Measurements from ENCODE around the gene RIPOR2. TPM values are rescaled to one million over a fixed set of nuclear protein-coding genes. Genes with fewer than 3 reads are reported as not detected.

RIPOR2 gene
- total and polyA plus RNA-seq, 2 donors (not counting 3 experiments of a cell fraction or from before 2014, with no cell fraction given), result 0.10 TPM; not detected in 1

DNA sequence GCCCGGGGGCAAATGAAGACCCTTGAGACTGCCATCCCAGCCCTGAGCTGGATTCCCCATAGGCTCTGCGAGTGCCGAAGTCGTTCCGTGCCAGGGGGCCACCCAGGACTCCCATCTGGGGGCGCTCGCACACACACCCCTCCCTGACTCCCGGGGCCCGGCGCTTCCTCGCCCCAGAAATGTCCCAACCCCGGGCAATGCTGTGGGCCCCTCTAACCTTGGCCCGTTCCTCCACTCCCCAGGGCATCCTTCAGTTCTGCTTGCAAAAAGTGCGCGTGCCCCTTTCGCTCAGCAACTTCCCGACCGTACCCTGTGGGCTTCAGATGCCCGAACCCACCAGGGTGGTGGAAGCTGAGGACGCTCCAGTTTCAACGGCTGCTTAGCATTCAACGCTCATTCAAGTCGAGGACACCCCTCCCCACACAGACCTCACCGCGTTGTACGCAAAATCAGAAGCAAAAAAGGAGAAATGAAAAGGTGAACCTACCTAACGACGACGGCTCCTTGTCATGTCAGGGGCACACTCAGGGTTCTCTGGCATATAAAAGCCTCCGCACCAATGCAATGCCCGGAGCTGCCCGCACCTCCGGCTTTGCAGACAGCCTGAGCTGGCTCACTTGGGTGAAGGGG, 25.3 kb downstream of the RIPOR2 start:
- no TSS peak for BruUV-seq (replicated peaks)
- peak; percentile 15 for DNase-seq (ENCODE audit: low read depth, low spot score)
- no peaks in the 10 kb centered on the region for H4K20me1 ChIP-seq (replicated peaks; ENCODE audit: control insufficient read depth, extremely low read depth, insufficient read depth, low read length)

More for the DNA sequence above, 25.3 kb downstream of the RIPOR2 start:
- Histone ChIP-seq H3K4me3 (replicated peaks in 1 of 3; ENCODE audit: insufficient read depth in 1 of 3, low read depth in 1 of 3, low read length in 3 of 3) (peak overlapping the region in 2 of 3 experiments; percentile 26 to 37), H2AFZ (ENCODE audit: low read depth, low read length) (peak overlapping the region; percentile 60), H3K79me2 (ENCODE audit: control insufficient read depth, insufficient read depth, low read length) (no peaks in the 10 kb centered on the region), H3K27ac (ENCODE audit: insufficient read depth, low read depth, low read length) (no peak overlapping the region), H3K27me3 (ENCODE audit: control insufficient read depth in 2 of 2, insufficient read depth in 2 of 2, low read length in 2 of 2) (peaks cover 49 to 50% of the 10 kb centered on the region in 2 experiments), H3K9me3 (replicated peaks; ENCODE audit: control insufficient read depth, insufficient read depth, low read length) (no peaks in the 10 kb centered on the region), H3K9me1 (replicated peaks; ENCODE audit: control insufficient read depth, extremely low read depth, insufficient read depth, low read length) (no peaks in the 10 kb centered on the region), H3K9ac (replicated peaks; ENCODE audit: extremely low read depth, insufficient read depth, low read length) (no peak overlapping the region), H3K36me3 (ENCODE audit: control insufficient read depth in 2 of 2, extremely low read depth in 1 of 2, insufficient read depth in 2 of 2, low read length in 2 of 2) (no peaks in the 10 kb centered on the region), H3K4me2 (ENCODE audit: insufficient read depth, low read length) (peak overlapping the region; percentile 65), H3K4me1 (ENCODE audit: control insufficient read depth, extremely low read depth, insufficient read depth, low read length) (peaks cover 3% of the 10 kb centered on the region)
- dilution Hi-C loops (cut with MboI; ENCODE audit: extremely low pct_ligation_motif_present, low sequenced_read_pairs), result no loop called here
- ChIA-PET CTCF (interaction anchor here (0.9 to 1.4 kb wide), 7 partner anchors 16 to 56 kb away, joined by 3 to 5 read pairs (median 3); no protein-coding TSS in a partner anchor), POLR2A (no interaction called here)
- no peak for FAIRE-seq
- intact Hi-C loops (cut with micrococcal nuclease), result no loop called here
- TF ChIP-seq EZH2 (IDR thresholded peaks at IDR 0.05; ENCODE audit: borderline replicate concordance, low read depth, low read length, severe bottlenecking) (peak; percentile 71), FOS (IDR thresholded peaks at IDR 0.05; ENCODE audit: borderline replicate concordance, insufficient read depth, low read length) (no peak), JUN (IDR thresholded peaks at IDR 0.05; ENCODE audit: borderline replicate concordance, insufficient read depth, insufficient read length, low read depth) (no peak), GATA2 (IDR thresholded peaks at IDR 0.05; ENCODE audit: insufficient read depth, insufficient read length, low read depth, low read length) (no peak), MYC (IDR thresholded peaks at IDR 0.05; ENCODE audit: low read depth, low read length) (no peak), POLR2AphosphoS5 (IDR thresholded peaks at IDR 0.05; ENCODE audit: insufficient read depth, low read depth, low read length) (no peak)
- TF ChIP-seq, protein P1, sequence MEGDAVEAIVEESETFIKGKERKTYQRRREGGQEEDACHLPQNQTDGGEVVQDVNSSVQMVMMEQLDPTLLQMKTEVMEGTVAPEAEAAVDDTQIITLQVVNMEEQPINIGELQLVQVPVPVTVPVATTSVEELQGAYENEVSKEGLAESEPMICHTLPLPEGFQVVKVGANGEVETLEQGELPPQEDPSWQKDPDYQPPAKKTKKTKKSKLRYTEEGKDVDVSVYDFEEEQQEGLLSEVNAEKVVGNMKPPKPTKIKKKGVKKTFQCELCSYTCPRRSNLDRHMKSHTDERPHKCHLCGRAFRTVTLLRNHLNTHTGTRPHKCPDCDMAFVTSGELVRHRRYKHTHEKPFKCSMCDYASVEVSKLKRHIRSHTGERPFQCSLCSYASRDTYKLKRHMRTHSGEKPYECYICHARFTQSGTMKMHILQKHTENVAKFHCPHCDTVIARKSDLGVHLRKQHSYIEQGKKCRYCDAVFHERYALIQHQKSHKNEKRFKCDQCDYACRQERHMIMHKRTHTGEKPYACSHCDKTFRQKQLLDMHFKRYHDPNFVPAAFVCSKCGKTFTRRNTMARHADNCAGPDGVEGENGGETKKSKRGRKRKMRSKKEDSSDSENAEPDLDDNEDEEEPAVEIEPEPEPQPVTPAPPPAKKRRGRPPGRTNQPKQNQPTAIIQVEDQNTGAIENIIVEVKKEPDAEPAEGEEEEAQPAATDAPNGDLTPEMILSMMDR (IDR thresholded peaks at IDR 0.05; ENCODE audit: extremely low read depth in 1 of 2, insufficient read depth in 1 of 2, low read depth in 1 of 2, low read length in 2 of 2), result no peak
- TF ChIP-seq, protein P2, sequence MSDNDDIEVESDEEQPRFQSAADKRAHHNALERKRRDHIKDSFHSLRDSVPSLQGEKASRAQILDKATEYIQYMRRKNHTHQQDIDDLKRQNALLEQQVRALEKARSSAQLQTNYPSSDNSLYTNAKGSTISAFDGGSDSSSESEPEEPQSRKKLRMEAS (IDR thresholded peaks at IDR 0.05; ENCODE audit: insufficient read depth, insufficient read length), result no peak

Measured in endothelial cell of umbilical vein (primary cell).